HG02852 (cell line): Measurements from ENCODE around the gene OR13J1.

ENCODE experiments used
- ATAC-seq: cut with Tn5 transposase; IDR thresholded peaks from one replicate; pipeline ENCODE4 v1.9.1; 2021; ENCODE audit warnings: mild to moderate bottlenecking, moderate library complexity; ENCODE audit not compliant: unreplicated experiment

OR13J1 gene

DNA sequence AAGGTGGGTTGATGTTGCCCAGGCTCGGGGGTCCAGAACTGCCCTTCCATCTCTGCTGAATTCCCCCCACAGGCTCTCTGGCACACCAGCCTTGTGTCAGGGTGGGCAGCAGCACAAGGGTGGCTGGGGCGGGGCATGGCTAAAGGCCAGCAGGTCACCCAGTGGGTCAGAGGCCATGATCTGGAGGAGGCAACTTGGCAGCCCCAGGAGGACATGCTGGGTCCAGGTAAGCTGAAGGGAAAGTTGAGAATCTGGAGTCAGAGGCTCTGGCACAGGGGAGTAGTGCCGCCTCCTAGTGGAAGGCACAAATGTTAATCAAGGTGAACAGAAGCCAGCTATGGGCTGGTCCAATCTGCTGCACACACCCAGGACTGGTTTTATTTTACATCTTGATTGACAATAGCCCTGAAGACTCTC lies 35.0 kb downstream of the OR13J1 start:
- ATAC-seq = no peak

DNA sequence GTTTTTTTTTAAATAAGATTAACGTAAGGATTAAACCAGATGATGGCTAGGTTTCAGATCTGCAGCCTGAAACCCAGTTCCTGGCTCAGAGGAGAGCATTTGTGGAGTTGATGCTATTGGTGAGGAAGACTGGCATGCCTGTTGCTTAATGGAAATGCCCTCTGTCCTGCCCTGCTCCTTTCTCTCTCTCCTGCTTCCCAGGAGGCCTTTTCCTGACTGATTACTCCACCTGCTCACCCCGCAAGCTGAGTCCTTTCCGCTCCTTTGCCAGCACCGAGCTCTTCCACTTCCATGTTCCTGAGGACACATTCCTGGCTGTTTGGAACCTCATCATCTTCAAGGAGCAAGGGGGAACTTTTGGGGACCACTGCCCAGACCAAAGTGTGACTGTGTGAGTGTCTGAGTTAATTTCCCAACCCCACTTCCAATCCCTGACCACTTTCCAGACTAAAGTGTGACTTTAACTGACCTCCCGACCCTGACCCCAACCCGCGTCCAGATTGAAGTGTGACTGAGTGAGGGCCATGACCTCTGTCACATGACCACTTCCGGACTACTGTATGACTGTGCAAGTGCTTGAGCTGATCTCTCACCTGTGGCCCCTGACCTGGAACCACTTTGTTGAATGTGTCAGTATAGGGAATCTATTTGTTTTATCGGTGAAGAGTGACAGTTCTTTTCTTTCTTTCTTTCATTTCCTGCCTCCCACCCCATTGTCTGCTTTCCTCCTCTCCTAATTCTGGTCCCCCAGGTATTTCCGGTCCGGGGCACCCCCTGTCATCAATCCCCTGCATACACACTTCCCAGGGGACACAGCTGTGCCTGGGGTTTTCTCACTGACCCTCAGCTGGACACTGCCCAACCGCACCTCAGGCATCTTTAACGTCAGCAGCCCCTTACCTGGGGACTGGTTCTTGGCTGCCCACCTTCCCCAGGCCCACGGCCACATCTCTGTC lies 35.7 kb downstream of the OR13J1 start:
- no peak for ATAC-seq

DNA sequence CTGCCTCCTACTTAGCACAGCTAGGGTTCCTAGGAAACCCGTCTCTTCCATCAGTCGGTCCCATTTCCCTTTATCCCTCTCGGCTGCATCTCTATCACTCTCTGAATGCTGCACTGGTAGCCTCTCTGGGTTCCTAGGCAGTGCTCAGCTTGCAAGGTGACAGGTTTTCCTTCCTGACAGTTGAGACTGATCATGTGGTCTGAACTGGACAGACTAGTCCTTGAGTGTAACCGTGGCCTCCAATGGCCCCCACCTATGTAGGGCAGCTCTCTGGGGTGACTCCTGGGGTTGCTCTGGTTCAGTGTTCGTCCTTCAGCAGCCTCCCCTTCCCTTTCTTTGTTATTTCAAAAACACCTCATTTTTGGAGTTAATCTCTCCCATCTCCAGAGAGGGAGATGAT lies 37.4 kb downstream of the OR13J1 start:
- ATAC-seq = no peak

DNA sequence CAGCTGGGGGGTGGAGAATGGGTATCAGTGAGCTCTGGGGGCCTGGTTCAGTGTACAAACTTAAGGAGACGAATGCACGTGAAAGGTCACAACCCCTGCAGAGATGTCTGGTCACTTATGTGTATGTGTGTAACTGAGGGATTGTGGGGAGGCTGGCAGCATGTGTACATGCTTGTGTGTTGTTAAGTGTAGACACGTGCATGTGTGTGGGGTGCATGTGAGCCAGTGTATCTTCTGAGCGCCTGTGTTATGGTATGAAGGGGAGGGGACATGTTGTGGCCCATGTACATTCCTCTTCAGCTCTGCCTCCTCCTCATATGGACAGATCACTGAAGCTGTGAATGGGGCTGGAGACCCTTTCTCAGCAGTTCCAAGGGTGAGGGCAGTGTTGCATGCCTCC lies 39.2 kb downstream of the OR13J1 start:
- ATAC-seq = no peak

DNA sequence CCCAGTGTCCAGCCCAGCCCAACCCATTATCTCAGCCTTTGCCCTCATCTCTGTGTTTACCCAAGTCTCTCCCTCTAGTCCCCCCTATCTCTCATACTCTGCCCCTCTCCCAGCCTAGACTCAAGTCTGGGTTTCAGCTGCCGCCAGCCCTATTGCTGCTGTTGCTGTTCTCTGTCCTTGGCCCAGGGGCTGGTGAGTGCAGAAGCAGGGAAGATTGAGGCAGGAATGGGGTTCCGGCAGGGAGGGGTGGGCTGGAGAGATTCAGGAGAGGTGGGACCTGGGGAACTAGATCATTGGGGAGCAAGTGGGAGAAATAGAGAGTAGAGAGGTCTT lies 40.5 kb downstream of the OR13J1 start:
- no peak for ATAC-seq

DNA sequence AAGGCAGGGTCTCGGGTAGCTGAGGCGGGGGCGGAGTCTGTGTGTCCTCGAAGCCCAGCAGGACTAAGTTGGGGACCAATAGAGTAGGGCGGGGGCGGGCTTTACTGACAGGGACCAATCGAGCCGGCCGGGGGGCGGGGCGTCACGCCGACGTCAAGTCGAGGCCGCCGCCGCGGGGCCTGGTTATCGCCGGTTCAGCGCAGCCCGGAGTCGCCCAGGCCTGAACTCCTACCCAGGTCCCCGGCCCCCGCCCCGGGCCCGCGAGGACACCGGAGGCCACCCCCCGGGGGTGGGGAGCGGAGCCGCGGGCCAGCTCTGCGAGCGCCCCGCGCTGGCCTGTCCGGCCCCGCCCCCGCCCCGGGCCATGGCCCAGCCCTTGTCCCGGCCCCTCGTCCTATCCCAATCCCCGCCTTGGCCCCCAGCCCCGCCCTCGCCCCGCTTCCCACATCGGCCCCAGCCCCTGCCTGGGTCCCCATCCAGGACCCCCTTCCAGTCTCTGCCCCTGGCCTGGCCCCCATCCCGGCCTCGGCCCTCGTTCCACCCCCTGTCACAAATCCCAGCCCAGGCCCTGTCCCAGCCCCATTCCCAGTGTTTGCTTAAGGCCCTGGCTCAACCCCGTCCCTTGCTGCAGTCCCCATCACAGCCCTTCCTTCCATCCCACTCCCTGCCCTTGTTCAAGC lies 41.0 kb downstream of the OR13J1 start, which contains the start of gene TMEM8B:
TSS of gene TMEM8B (plus strand) at position 145 of the 680 bp plus-strand sequence. CDS start at position 365, 220 bp downstream.
- peak; percentile 83 for ATAC-seq

DNA sequence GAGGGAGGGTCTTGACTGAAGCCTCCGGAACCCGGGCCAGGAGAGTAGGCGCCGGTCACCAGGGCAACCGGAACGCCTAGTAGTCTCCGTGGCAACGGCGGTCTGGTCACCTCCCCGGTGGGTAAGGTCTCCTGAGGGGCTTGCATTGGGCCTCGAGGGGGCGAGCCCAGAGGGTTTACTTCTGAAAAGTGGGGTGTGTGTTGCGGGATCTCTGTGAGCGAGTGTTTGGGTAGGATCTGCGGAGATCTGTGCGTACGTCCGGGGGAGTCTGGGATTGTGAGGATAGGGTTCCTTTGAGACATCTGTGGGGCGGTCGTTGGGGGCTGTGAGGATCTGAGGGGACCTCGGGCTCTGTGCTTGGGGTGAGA lies 41.5 kb downstream of the OR13J1 start, which contains the start of gene FAM221B:
TSS of gene FAM221B (minus strand) at position 17 of the 368 bp plus-strand sequence. CDS start 2,571 bp downstream, outside the sequence.
- ATAC-seq = no peak

DNA sequence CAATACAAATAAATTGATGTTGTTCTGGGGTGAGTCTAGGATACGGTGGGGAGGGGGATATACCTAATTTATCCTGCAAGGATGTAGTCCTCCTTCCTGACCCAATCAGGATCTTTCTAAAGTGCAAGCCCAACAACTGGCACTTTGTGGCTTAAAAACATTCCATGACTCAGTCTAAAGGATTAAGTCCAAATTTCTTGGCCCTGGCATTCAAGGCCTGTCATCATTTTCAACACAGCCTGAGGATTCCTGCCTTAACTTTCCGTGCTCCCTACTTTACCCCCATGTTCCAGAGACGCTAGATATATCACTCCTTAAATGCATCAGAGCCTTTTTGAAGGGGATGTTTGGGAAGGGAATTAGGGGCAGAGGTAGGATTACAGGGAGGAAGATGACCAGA lies 42.7 kb downstream of the OR13J1 start:
- ATAC-seq = no peak

DNA sequence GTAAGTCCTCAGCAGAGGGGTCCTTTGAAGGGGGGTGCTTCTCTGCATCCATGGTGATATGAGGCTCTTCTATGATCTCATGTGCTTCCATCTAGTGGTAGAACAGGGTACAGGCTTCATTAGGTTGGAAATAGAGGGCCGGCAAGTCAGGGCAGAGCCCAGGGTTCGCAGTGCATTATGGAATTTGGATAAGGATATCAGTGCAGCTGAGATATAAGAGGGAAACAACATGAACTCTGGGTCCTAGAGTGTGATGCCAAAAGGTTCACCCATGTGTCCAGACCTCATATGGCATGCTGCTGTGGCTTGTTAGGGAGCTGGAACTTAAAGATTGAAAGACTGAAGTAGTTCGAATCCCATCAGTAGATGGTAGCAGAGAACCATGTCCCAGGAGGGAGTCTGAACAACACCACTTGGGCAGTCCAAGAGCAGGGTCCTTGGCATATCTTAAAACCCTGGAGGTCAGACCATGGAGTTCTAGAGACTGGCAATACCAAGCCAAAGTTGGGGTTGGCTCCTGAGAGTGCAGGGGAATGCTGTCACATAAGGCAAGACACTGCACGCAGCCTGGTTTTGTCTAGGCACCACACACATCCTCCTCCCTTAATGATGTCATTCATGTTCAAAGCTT lies 44.0 kb downstream of the OR13J1 start:
- ATAC-seq = no peak

DNA sequence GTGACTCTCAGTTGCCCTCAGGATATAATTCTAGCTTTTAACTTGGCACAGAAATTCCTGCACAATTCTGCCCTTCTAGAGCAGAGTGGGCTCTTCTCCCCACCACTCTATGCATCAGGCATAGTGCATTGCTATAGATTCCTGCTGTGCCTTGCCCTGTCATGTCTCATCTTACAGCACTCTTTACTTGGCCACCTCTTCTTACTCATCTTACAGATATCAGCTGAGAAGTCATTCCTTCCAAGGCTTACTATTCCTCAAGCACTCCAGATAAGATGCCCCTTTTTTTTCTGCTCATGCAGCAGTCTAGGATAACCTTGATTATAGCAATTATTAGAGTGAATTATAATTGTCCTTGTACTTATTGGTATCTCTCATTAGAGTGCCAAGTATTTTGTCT lies 47.3 kb downstream of the OR13J1 start:
- ATAC-seq = no peak

DNA sequence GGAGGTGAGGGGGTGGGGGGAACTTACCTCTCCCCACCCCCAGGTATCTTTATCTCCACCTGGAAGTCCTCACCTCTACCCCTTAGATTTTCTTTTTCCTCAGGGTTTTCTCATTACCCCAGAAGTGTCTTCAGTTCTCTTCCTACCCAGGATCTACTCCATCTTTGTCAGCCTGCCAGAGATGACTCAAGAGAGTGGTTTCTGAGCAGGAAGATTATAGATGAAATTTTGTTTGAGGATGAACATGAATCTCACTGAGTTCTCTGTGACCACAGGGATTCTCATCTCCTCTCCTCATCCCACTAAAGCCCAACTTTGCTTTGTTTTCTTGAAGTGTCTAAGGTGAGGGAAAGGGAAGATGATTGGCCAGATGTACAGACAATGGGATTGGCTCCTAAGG lies 50.1 kb downstream of the OR13J1 start:
- no peak for ATAC-seq
